VCaP (cell line): ENCODE results near the gene GBGT1.

Source experiments
- H3K27ac ChIP-seq: fragments of 450-650 bp; 2 replicates; pipeline ENCODE4 v1.5.1; 2017
- CTCF ChIP-seq: fragments of 450-650 bp; conservative IDR thresholded peaks from 2 replicates; pipeline ENCODE4 v1.5.1; 2017; ENCODE audit warnings: mild to moderate bottlenecking, moderate library complexity

Gene GBGT1

GRCh38 chr9:133139246-133140173 lies 24.2 kb downstream of the GBGT1 start:
- no peak for TF ChIP-seq CTCF
- peak overlapping the region; percentile 89; the same call in 1 of the 2 replicates for H3K27ac ChIP-seq

GRCh38 chr9:133137451-133138231 lies 26.1 kb downstream of the GBGT1 start:
- peak overlapping the region; percentile 89; the same call in 1 of the 2 replicates for H3K27ac ChIP-seq
- no peak for TF ChIP-seq CTCF

- H3K27ac ChIP-seq, result peak overlapping the region; percentile 89
- no peak for TF ChIP-seq CTCF
Observed at GRCh38 chr9:133135146-133135745, 28.5 kb downstream of the GBGT1 start.

GRCh38 chr9:133134388-133135145 lies 29.1 kb downstream of the GBGT1 start:
- H3K27ac ChIP-seq, result peak overlapping the region; percentile 89
- TF ChIP-seq CTCF, result 0 out of 2 replicates have a peak, but pooled peaks have one; percentile 0

GRCh38 chr9:133133681-133134387 lies 29.9 kb downstream of the GBGT1 start:
- 0 out of 2 replicates have a peak, but pooled peaks have one; percentile 12 for TF ChIP-seq CTCF
- peak overlapping the region; percentile 89 for H3K27ac ChIP-seq

- peak overlapping the region; percentile 89 for H3K27ac ChIP-seq
Observed at GRCh38 chr9:133132174-133132573, 31.5 kb downstream of the GBGT1 start.

More at GRCh38 chr9:133132174-133132573, 31.5 kb downstream of the GBGT1 start:
- no peak for TF ChIP-seq CTCF
